Common myeloid progenitor, CD34-positive (primary cell): ENCODE measurements around the gene PTH1R.

ENCODE experiments used
- CTCF ChIA-PET: fragments of 350-600 bp; sonication (Branson Sonifier 250); formaldehyde crosslinking; loops from one replicate; lab custom pipeline; 2021; ENCODE audit warnings: antibody characterized with exemption; lab: Charles Lee
- POLR2A ChIA-PET: fragments of 350-600 bp; sonication (Branson Sonifier 250); formaldehyde crosslinking; loops from one replicate; lab custom pipeline; 2021; ENCODE audit warnings: antibody characterized with exemption; lab: Charles Lee
- DNase-seq, 3 donors: peaks; one replicate each; pipeline versions ENCODE4 v3.0.0 to v3.0.0-alpha.2; 2013
- H3K27ac ChIP-seq, 2 experiments: 1 replicate in 1 of 2; 2 replicates in 1 of 2; pipeline ENCODE4 v1.7.0; 2013; ENCODE audit warnings: inconsistent platforms in 2 of 2, low read length in 2 of 2, mild to moderate bottlenecking in 2 of 2, low read depth in 1 of 2, moderate library complexity in 1 of 2; ENCODE audit not compliant: severe bottlenecking in 2 of 2, insufficient read depth in 1 of 2, poor library complexity in 1 of 2
- H3K27me3 ChIP-seq, 5 experiments: replicated peaks in 2 of 5; 1 replicate in 3 of 5; 2 replicates in 2 of 5; pipeline versions ENCODE4 v1.6.1 to v1.7.0; 2013; ENCODE audit warnings: low read length in 4 of 5, mild to moderate bottlenecking in 2 of 5, moderate library complexity in 2 of 5, inconsistent platforms in 1 of 5; ENCODE audit not compliant: insufficient read depth in 5 of 5, control insufficient read depth in 4 of 5
- H3K36me3 ChIP-seq, 4 experiments: 1 replicate in 2 of 4; 2 replicates in 2 of 4; pipeline versions ENCODE4 v1.6.1 to v1.7.0; 2013; ENCODE audit warnings: low read length in 3 of 4, control low read depth in 1 of 4, mild to moderate bottlenecking in 1 of 4; ENCODE audit not compliant: control insufficient read depth in 4 of 4, insufficient read depth in 4 of 4
- H3K4me1 ChIP-seq, 4 experiments: 1 replicate in 3 of 4; 2 replicates in 1 of 4; pipeline versions ENCODE4 v1.6.1 to v1.7.1; 2013; ENCODE audit warnings: low read length in 3 of 4, mild to moderate bottlenecking in 3 of 4, control low read depth in 1 of 4, inconsistent platforms in 1 of 4, moderate library complexity in 1 of 4; ENCODE audit not compliant: control insufficient read depth in 4 of 4, insufficient read depth in 4 of 4; ENCODE audit errors: control extremely low read depth in 1 of 4
- H3K4me3 ChIP-seq, 7 experiments: 1 replicate in 4 of 7; 2 replicates in 3 of 7; pipeline versions ENCODE4 v1.5.1 to v1.7.0; 2013; ENCODE audit warnings: mild to moderate bottlenecking in 7 of 7, low read length in 6 of 7, moderate library complexity in 6 of 7, inconsistent platforms in 2 of 7, low read depth in 2 of 7, control low read depth in 1 of 7; ENCODE audit not compliant: insufficient read depth in 4 of 7, control insufficient read depth in 1 of 7; ENCODE audit errors: extremely low read depth in 1 of 7
- H3K9me3 ChIP-seq, 5 experiments: 1 replicate in 4 of 5; 2 replicates in 1 of 5; pipeline versions ENCODE4 v1.6.1 to v1.7.1; 2013; ENCODE audit warnings: low read length in 4 of 5, mild to moderate bottlenecking in 2 of 5, inconsistent platforms in 1 of 5, low read depth in 1 of 5, moderate library complexity in 1 of 5; ENCODE audit not compliant: control insufficient read depth in 4 of 5, insufficient read depth in 2 of 5; ENCODE audit errors: control extremely low read depth in 1 of 5
- WGBS: methylation state at CpG from one replicate; pipeline ENCODE4 v1.1.5; 2013; ENCODE audit not compliant: insufficient coverage; 5-methylcytosine and 5-hydroxymethylcytosine counted together

PTH1R gene

DNA sequence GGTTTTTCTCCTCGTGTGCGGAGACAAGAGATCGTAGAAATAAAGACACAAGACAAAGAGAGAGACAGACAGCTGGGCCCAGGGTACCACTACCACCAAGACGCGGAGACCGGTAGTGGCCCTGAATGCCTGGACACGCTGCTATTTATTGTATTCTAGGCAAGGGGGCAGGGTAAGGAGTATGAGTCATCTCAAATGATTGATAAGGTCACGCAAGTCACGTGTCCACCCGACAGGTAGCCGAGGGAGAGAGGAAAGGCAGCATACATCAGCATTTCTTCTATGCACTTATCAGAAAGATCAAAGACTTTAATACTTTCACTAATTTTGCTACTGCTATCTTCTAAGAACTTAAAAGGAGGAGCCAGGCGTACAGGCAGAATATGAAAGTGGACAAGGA is 42.5 kb upstream of the PTH1R start:
- Histone ChIP-seq H3K4me1 (no peaks in the 10 kb centered on the region), H3K36me3 (no peaks in the 10 kb centered on the region), H3K4me3 (no peak overlapping the region), H3K27ac (no peak overlapping the region), H3K9me3 (peaks cover 0 to 17% (median 9%) of the 10 kb centered on the region in 5 experiments), H3K27me3 (no peaks in the 10 kb centered on the region)
- POLR2A ChIA-PET = no interaction called here
- CTCF ChIA-PET = interaction anchor here (0.9 kb wide), 1 partner anchor 11 kb away, joined by 3 read pairs; no protein-coding TSS in a partner anchor
- 97% methylated on average over 12 of the region's 12 CpGs for WGBS
- DNase-seq = no peak

DNA sequence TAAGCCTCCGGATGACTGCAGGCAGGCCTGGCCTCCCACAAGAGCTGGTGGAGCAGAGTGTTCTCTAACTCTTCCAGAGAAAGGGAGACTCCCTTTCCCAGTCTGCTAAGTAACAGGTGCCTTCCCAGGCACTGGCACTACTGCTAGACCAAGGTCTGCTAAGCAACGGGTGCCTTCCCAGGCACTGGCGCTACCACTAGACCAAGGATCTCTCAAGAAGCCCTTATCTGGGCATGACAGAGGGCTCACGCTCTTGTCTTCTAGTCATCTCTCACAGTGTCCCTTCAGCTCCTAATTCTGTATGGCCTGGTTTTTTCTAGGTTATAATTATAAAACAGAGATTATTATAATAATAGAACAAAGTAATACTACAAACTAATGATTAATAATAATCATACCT is 42.0 kb upstream of the PTH1R start:
- 77% methylated on average over 2 of the region's 4 CpGs for WGBS
- ChIA-PET CTCF (interaction anchor here (1.5 kb wide), 1 partner anchor 10 kb away, joined by 4 read pairs; no protein-coding TSS in a partner anchor), POLR2A (no interaction called here)
- no peaks in the 10 kb centered on the region for H3K36me3 ChIP-seq
- peak in 2 of 3 donors; percentile 8 to 38 for DNase-seq
- H3K4me1 ChIP-seq = no peaks in the 10 kb centered on the region
- H3K27ac ChIP-seq = no peak overlapping the region
- peaks cover 0 to 21% (median 12%) of the 10 kb centered on the region in 5 experiments for H3K9me3 ChIP-seq
- H3K4me3 ChIP-seq = no peak overlapping the region
- H3K27me3 ChIP-seq = no peaks in the 10 kb centered on the region

DNA sequence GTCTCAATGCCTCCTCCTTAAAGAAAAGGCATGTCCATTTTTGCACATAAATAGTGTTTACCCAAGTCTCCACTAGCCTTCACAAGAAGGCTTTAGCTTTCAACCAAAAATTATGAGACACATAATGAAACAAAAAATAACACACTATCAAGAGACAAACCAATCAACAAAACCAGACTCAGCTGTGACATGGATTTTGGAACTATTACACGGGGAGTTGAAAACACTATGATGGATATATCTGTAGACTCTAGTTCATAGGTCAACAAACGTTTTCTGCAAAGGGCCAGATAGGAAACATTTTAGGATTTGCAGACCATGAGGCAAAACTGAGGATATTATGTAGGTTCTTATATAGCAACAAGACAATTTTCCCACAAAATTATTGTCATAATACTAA is 39.2 kb upstream of the PTH1R start:
- ChIA-PET CTCF (interaction anchor here (0.6 to 1.0 kb wide), 2 partner anchors 29 to 91 kb away, joined by 3 read pairs; no protein-coding TSS in a partner anchor), POLR2A (no interaction called here)
- H3K4me3 ChIP-seq = no peak overlapping the region
- H3K36me3 ChIP-seq = no peaks in the 10 kb centered on the region
- WGBS = no CpG with 5 or more reads among the region's 2 CpGs
- DNase-seq = no peak
- H3K27ac ChIP-seq = no peak overlapping the region
- H3K9me3 ChIP-seq = peaks cover 5 to 41% (median 14%) of the 10 kb centered on the region in 5 experiments
- H3K4me1 ChIP-seq = no peaks in the 10 kb centered on the region
- H3K27me3 ChIP-seq = no peaks in the 10 kb centered on the region

DNA sequence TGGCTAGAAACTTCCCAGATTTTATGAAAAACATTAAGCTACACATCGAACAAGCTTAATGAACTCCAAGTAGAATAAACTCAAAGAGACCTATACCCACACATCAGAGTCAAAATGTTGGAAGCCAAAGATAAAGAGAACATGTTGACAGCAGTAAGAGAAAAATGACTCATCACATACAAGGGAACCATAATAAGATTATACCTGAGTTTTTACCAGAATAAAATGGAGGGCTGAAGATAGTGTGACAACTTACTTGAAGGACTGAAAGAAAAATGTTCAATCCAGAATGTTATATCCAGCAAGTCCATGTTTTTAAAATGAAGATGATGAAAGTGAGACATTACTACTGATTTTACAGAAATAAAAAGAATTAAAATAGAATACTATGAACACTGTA is 37.0 kb upstream of the PTH1R start:
- Histone ChIP-seq H3K27me3 (no peaks in the 10 kb centered on the region), H3K4me1 (peaks cover 0 to 8% (median 6%) of the 10 kb centered on the region in 4 experiments), H3K36me3 (no peaks in the 10 kb centered on the region), H3K27ac (no peak overlapping the region), H3K4me3 (no peak overlapping the region), H3K9me3 (peaks cover 5 to 41% (median 14%) of the 10 kb centered on the region in 5 experiments)
- ChIA-PET CTCF (interaction anchor here (1.0 kb wide), 1 partner anchor 27 kb away, joined by 3 read pairs; no protein-coding TSS in a partner anchor), POLR2A (no interaction called here)
- DNase-seq = no peak
- WGBS = no CpG with 5 or more reads among the region's 1 CpG

DNA sequence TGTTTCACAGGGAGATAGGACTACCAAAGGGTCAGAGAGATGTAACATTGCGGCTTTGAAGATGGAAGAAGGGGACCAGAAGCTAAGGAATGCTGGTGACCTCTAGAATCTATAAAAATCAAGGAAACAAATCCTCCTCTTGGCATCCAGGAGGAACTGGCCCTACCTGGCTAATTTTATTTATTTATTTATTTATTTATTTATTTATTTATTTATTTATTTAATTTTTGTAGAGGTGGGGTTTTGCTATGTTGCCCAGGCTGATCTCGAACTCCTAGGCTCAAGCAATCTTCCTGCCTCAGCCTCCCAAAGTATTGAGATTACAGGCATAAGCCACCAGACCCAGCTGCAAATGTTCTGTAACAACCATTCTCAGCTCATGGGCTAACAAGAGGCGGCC is 34.0 kb upstream of the PTH1R start:
- Histone ChIP-seq H3K36me3 (no peaks in the 10 kb centered on the region), H3K27ac (no peak overlapping the region), H3K9me3 (peaks cover 5 to 31% (median 8%) of the 10 kb centered on the region in 5 experiments), H3K27me3 (no peaks in the 10 kb centered on the region), H3K4me1 (peaks cover 0 to 18% (median 16%) of the 10 kb centered on the region in 4 experiments), H3K4me3 (no peak overlapping the region)
- ChIA-PET CTCF (no interaction called here), POLR2A (no interaction called here)
- 100% methylated on average over 1 of the region's 3 CpGs for WGBS
- DNase-seq = no peak

DNA sequence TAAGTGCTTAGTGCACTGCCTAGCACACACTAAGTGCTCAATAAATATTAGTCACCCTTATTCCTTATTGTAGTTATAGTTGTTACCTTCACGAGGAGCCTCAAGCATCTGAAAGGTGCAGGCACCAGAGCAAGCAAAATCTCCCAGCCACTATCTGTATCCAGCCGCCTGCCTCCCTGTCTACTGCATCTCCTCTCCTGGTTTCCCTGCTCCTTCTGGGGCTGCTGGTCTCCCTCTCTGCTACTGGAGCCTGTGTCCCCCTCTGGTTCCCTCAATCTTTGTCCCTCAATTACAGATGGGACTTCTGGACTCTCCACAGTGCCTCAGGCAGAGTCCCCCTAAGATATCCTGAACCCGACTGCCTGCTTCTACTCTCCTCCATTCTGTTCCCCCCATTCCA is 33.1 kb upstream of the PTH1R start:
- H3K4me1 ChIP-seq = peaks cover 0 to 18% (median 16%) of the 10 kb centered on the region in 4 experiments
- CTCF ChIA-PET = interaction anchor here (2.1 kb wide), 1 partner anchor 142 kb away, joined by 6 read pairs; no protein-coding TSS in a partner anchor
- no peak overlapping the region for H3K4me3 ChIP-seq
- no peak overlapping the region for H3K27ac ChIP-seq
- no peak for DNase-seq
- POLR2A ChIA-PET = no interaction called here
- H3K27me3 ChIP-seq = peaks cover 0 to 2% (median 0%) of the 10 kb centered on the region in 5 experiments
- H3K9me3 ChIP-seq = peaks cover 5 to 25% (median 7%) of the 10 kb centered on the region in 5 experiments
- no peaks in the 10 kb centered on the region for H3K36me3 ChIP-seq
- 100% methylated on average over 3 of the region's 3 CpGs for WGBS

DNA sequence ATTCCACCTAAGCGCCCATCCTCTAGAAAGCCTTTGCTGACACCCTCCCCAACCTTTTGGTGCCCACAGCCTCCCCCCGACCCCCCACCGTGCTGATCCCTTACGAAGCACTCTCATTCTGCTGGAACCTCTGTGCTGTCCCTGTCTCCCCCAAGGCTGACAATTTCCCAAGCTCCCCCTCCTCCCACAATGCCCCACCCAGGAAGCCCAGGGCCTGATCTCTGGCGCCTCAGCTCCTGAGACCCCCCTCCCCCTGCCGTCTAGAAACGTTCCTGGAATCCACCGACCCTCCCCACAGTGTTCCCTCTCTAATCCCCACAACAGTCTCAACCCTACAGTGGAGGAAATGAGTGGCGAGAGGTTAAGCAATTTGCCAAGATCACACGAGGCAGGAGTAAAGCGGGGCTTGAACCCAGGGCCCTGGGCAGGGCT is 32.6 kb upstream of the PTH1R start:
- Histone ChIP-seq H3K27me3 (peaks cover 0 to 2% (median 0%) of the 10 kb centered on the region in 5 experiments), H3K4me1 (peaks cover 0 to 18% (median 16%) of the 10 kb centered on the region in 4 experiments), H3K4me3 (peak overlapping the region; percentile 33 to 86 (median 69)), H3K9me3 (peaks cover 5 to 23% (median 7%) of the 10 kb centered on the region in 5 experiments), H3K27ac (no peak overlapping the region), H3K36me3 (no peaks in the 10 kb centered on the region)
- no peak for DNase-seq
- CTCF ChIA-PET = interaction anchor here (0.8 to 3.3 kb wide), 7 partner anchors 9 to 142 kb away, joined by 3 to 16 read pairs (median 4); no protein-coding TSS in a partner anchor
- 40% methylated on average over 7 of the region's 11 CpGs for WGBS
- POLR2A ChIA-PET = no interaction called here
